ENCODE results near the gene UBAP1.
"Not testable (repeated sequence)": the region's sequence is repeated elsewhere in the genome, so short reads cannot be mapped to it uniquely, and the experiment has no call there.

The UBAP1 gene

GRCh38 chr9:34179213-34180136 lies 632 bp downstream of the UBAP1 start:
- no peak for DNase-seq (ENCODE audit: low read depth in 2 of 2)

DNA sequence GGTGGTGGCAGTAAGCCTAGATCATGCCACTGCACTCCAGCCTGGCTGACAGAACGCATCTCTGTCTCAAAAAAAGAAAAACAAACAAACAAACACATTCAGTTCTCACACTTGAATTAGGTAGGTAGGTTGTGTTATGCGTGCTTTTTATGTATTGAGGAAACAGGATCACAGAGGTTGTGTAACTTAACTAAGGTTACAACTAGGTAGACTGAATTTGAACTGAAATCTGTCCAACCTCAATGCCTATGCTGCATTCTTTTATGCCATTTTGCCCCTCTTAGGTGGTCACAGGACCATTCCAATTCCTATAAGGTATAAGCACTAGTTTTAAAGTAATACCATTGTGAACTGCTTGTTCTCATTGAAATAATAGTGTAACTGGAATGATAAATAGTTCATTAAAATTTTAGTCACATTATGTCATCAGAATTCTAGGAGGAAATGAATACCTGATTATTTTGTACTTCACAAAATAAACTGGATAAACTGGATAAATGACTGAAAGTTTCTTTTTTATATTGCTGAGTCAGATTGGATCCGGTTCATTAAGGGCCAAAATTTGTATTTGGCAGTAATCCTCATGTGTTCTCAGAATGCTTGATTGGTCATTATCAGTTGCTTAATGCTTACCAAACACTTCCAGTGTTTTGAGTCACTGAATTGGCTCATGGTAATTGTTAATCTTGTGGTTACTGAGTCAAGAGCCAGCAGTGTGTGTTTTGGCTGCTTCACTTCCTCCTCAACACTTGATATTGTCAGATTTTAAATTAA lies 7.1 kb downstream of the UBAP1 start:
- DNase-seq (ENCODE audit: low read depth in 2 of 2) = no peak

- DNase-seq (ENCODE audit: low read depth in 2 of 2) = no peak
Measured at GRCh38 chr9:34187891-34188240, 9.0 kb downstream of the UBAP1 start.

- DNase-seq (ENCODE audit: low read depth in 2 of 2) = no peak
Measured at GRCh38 chr9:34190996-34191892, 12.4 kb downstream of the UBAP1 start.

GRCh38 chr9:34195143-34195542 lies 16.3 kb downstream of the UBAP1 start:
- DNase-seq (ENCODE audit: low read depth in 2 of 2) = no peak

GRCh38 chr9:34197286-34197685 lies 18.4 kb downstream of the UBAP1 start:
- not testable (repeated sequence) for DNase-seq (ENCODE audit: low read depth in 2 of 2)

GRCh38 chr9:34197756-34198711 lies 19.2 kb downstream of the UBAP1 start:
- no peak for DNase-seq (ENCODE audit: low read depth in 2 of 2)

GRCh38 chr9:34200092-34200491 lies 21.2 kb downstream of the UBAP1 start:
- no peak for DNase-seq (ENCODE audit: low read depth in 2 of 2)

DNA sequence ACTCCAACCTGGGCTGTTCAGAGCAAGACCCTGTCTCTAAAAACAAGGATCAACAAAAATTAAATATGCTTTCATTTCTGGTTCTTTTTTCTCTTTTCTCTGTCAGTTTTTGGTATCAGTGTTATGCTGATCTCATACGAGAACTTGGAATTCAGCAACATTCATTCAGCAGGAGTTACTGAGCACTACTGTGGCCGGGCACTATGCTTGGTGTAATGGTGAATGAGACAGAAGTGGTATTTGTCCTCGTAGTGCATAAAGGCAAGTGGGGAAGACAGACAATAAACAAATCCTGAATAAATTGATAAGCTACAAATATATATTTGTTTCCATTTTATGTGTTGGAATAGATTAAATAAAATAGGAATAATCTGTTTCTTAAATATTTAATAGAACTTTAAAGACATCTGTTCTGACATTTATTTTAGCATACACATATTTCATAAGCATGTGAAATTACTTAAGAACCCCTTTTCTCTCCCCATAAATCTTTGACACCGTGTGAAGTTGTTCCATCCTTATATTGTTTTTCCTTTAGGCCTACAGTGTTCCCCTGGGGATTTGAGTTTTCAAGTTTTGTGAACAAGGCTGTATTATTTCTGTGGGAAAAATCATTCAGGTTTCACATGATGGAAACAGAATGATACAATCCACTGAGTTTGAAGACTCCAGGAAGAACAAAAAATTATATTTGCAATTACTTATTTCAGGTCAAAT lies 24.6 kb downstream of the UBAP1 start:
- no peak for DNase-seq (ENCODE audit: low read depth in 2 of 2)

- no peak for DNase-seq (ENCODE audit: low read depth in 2 of 2)
Measured at GRCh38 chr9:34203992-34204635, 25.3 kb downstream of the UBAP1 start.

DNA sequence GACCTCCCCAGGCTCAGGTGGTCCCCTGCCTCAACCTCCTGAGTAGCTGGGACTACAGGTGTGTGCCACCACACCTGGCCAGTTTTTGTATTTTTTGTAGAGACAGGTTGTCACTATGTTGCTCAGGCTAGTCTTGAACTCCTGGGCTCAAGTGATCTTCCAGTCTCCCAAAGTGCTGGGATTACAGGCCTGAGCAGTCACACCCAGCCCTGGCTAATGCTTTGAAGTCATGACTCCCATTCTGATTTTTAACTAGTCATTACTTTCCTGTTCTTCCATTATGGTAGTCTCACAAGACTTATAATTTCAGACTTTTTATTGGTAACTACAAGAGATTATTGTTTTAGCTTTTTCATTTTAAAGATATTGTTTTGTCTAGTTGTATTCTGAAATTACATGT lies 26.3 kb downstream of the UBAP1 start:
- DNase-seq (ENCODE audit: low read depth in 2 of 2) = no peak

DNA sequence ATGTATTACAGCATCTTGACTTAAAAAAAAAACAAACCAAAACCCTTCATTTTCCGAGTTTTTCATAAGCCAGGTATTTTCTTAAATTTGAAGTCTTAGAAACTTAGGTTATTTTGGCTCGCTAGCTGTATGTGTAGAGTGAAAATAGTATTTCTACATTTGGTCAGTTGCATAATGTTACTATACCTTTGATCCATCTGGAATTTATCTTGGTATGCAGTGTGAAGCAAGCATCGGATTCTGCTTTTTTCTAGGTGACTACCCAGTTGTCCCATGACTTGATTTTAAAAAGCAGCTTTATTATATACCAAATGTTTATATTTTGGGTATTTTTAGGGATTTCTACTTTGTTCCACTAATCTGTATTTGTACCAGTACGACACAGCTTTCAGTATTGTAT lies 27.7 kb downstream of the UBAP1 start:
- DNase-seq (ENCODE audit: low read depth in 2 of 2) = no peak

- no peak for DNase-seq (ENCODE audit: low read depth in 2 of 2)
Measured at GRCh38 chr9:34211395-34211794, 32.6 kb downstream of the UBAP1 start.

- not testable (repeated sequence) for DNase-seq (ENCODE audit: low read depth in 2 of 2)
Measured at GRCh38 chr9:34214354-34215000, 35.6 kb downstream of the UBAP1 start.

DNA sequence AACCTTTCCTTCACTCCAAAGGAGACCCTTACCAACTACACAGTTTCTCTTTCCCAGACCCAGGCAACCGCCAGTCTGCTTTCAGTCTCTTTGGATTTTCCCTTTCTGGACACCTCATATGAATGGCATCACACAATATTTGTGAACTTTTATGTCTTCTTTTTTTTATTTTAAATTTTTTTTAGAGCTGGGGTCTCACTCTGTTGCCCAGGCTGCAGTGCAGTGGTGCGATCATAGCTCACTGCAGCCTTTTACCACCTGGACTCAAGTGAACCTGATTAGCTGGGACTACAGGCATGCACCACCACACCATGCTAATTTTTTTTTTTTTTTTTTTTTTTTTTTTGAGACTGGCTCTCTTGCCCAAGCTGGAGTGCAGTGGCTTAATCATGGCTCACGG lies 37.5 kb downstream of the UBAP1 start:
- DNase-seq (ENCODE audit: low read depth in 2 of 2) = no peak

DNA sequence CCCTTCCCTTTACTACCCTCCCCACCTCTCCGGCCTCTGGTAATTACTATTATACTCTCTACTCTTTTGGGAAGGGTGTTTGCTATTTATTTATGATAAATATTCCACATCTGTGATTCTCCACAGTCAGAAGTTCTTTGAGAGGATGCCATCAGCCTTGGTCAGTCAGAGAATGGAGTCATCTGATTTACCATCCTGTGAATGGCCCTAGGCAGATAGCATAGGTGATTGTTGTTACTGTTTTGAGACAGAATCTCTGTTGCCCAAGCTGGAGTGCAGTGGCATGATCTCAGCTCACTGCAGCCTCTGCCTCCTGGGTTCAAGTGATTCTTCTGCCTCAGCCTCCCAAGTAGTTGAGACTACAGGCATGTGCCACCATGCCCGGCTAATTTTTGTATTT lies 38.2 kb downstream of the UBAP1 start:
- not testable (repeated sequence) for DNase-seq (ENCODE audit: low read depth in 2 of 2)

DNA sequence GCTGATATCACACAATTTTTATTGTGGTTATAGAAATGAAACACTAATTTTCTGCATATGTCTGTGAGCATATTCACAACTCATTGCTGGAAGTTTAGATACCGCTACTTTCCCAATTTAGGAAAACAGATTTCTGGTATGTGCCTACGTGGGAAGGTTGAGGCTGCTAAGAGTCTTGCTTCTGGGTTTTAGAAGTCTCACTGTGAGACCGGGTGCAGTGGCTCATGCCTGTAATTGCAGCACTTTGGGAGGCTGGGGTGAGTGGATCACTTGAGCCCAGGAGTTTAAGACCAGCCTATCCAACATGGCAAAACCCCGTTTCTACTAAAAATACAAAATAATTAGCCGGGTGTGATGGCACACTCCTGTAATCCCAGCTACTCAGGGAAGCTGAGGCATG lies 39.6 kb downstream of the UBAP1 start:
- no peak for DNase-seq (ENCODE audit: low read depth in 2 of 2)

DNA sequence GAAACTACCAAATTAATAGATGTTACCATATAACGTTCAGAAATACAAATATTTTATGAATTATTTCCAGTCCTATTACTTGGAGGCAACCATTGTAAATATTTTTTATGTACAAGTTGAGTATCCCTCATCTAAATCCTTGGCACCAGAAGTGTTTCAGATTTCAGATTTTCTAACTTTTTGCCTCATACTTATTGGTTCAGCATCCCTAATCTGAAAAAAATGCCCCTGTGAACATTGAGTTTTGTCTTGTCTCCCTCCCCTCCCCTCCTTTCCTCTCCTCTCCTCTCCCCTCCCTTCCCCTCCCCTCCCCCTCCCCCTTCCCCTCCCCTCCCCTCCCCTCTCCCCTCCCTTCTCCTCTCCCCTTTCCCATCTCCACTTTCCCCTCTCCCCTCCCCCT lies 40.6 kb downstream of the UBAP1 start:
- DNase-seq (ENCODE audit: low read depth in 2 of 2) = no peak

DNA sequence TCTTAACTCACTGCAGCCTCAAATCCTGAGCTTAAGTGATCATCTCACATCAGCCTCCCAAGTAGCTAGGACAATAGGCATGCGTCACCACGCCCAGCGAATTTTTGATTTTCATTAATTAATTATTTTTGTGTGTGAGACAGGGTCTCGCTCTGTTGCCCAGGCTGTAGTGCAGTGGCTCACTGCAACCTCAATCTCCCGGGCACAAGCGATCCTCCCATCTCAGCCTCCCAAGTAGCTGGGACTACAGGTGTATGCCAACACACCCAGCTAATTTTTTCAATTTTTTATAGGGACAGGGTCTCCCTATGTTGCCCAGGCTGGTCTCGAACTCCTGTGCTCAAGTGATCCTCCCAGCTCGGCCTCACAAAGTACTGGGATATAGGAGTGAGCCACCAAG lies 41.4 kb downstream of the UBAP1 start:
- DNase-seq (ENCODE audit: low read depth in 2 of 2) = no peak

Measured in stimulated activated CD4-positive, alpha-beta T cell treated with anti-CD3 and anti-CD28 coated beads, Interleukin-1b, Interleukin-23, amount 100 ng/mL, for 1 hour (primary cell).